ENCODE data around the gene LY86. TPM values are rescaled to one million over a fixed set of nuclear protein-coding genes. Genes with fewer than 3 reads are reported as not detected.

LY86 gene
- total and polyA plus RNA-seq, 2 donors (not counting 1 experiment from before 2014, with no cell fraction given): not detected

DNA sequence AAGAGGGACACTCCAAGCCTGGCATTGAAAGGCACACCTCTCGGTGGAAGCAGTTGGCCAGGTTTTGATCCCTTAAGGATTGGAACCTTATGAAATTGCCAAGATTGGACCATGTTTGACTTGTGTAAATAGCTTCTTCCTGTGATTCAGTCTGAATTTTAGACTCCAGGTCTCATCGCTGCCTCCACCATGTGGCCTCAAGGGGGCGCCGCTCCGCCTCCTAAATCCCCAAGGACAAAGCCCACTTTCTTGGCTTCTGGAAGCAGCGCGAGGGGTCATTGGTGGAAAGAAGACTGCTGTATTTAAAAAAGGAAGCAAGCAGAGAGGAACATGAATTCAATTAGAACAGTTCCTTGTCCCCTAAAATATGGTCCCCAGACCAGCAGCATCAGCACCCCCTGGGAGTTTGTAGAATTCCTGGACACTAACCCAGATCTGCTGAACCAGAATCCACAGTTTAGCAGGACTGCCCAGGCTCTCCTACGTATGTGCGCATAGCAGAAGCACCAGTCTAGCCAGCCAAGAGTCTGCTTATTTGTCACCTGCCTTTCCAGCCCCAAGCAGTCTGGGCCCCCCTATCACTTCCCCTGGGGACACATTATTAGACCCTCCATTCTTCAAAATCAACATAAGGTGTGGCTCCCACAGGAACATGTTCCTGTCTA lies 108.5 kb downstream of the LY86 start:
- TF ChIP-seq EZH2 (IDR thresholded peaks at IDR 0.05; ENCODE audit: low read length, missing control alignments): no peak
- TF ChIP-seq, protein P1, sequence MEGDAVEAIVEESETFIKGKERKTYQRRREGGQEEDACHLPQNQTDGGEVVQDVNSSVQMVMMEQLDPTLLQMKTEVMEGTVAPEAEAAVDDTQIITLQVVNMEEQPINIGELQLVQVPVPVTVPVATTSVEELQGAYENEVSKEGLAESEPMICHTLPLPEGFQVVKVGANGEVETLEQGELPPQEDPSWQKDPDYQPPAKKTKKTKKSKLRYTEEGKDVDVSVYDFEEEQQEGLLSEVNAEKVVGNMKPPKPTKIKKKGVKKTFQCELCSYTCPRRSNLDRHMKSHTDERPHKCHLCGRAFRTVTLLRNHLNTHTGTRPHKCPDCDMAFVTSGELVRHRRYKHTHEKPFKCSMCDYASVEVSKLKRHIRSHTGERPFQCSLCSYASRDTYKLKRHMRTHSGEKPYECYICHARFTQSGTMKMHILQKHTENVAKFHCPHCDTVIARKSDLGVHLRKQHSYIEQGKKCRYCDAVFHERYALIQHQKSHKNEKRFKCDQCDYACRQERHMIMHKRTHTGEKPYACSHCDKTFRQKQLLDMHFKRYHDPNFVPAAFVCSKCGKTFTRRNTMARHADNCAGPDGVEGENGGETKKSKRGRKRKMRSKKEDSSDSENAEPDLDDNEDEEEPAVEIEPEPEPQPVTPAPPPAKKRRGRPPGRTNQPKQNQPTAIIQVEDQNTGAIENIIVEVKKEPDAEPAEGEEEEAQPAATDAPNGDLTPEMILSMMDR (conservative IDR thresholded peaks at IDR 0.05 in 1 of 2, IDR thresholded peaks at IDR 0.05 in 1 of 2; ENCODE audit: low read depth in 1 of 2, low read length in 2 of 2): peak; percentile 66 to 83
- DNase-seq (ENCODE audit: low read depth in 2 of 2): peak; percentile 65 to 78
- H3K36me3 ChIP-seq (ENCODE audit: control insufficient read depth, insufficient read depth, low read length): no peaks in the 10 kb centered on the region
- H3K4me2 ChIP-seq (ENCODE audit: extremely low read depth, insufficient read depth, low read length): no peak overlapping the region
- no peaks in the 10 kb centered on the region for H4K20me1 ChIP-seq (ENCODE audit: control insufficient read depth, extremely low read depth, insufficient read depth, low read length)
- no peaks in the 10 kb centered on the region for H3K79me2 ChIP-seq (ENCODE audit: control insufficient read depth, insufficient read depth, low read length)
- peaks cover 18% of the 10 kb centered on the region for H3K4me1 ChIP-seq (ENCODE audit: control insufficient read depth, extremely low read depth, insufficient read depth, low read length)
- H3K27me3 ChIP-seq (ENCODE audit: control insufficient read depth, insufficient read depth, low read length): no peaks in the 10 kb centered on the region
- H3K27ac ChIP-seq (ENCODE audit: insufficient read depth, low read length): no peak overlapping the region
- H3K4me3 ChIP-seq (replicated peaks in 1 of 4; ENCODE audit: control extremely low read depth in 1 of 4, insufficient read depth in 1 of 4, low read depth in 3 of 4, low read length in 4 of 4): no peak overlapping the region
- no peaks in the 10 kb centered on the region for H3K9me3 ChIP-seq (ENCODE audit: control insufficient read depth, insufficient read depth, low read depth, low read length)
- no peak overlapping the region for H3K9ac ChIP-seq (ENCODE audit: insufficient read depth, low read length)
- no peak overlapping the region for H2AFZ ChIP-seq (ENCODE audit: low read length)

DNA sequence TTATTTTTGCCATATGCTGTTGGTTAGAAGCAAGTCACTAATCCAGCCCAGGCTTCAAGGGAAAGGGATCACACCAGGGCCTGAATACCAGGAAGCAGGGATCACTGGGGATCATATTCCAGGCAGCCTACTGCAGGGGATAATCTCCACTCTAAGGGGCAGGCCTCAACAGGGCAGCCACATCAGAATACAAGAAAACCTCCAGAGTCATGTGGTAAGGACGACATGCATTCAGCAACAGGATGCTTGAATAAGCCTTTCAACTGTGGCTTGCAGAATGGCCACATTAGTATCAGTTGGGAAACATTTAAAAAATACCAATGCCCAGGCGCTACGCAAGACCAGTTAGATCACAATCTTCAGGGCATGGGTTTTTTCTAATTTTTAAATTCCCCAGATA lies 109.1 kb downstream of the LY86 start:
- DNase-seq (ENCODE audit: low read depth in 2 of 2): peak in 1 of 2 donors; percentile 12
- H3K36me3 ChIP-seq (ENCODE audit: control insufficient read depth, insufficient read depth, low read length): no peaks in the 10 kb centered on the region
- no peak overlapping the region for H3K4me2 ChIP-seq (ENCODE audit: extremely low read depth, insufficient read depth, low read length)
- TF ChIP-seq EZH2 (IDR thresholded peaks at IDR 0.05; ENCODE audit: low read length, missing control alignments): no peak
- TF ChIP-seq, protein P1 (conservative IDR thresholded peaks at IDR 0.05 in 1 of 2, IDR thresholded peaks at IDR 0.05 in 1 of 2; ENCODE audit: low read depth in 1 of 2, low read length in 2 of 2): no peak
- no peak overlapping the region for H3K27ac ChIP-seq (ENCODE audit: insufficient read depth, low read length)
- H3K4me1 ChIP-seq (ENCODE audit: control insufficient read depth, extremely low read depth, insufficient read depth, low read length): peaks cover 18% of the 10 kb centered on the region
- no peaks in the 10 kb centered on the region for H3K79me2 ChIP-seq (ENCODE audit: control insufficient read depth, insufficient read depth, low read length)
- no peaks in the 10 kb centered on the region for H4K20me1 ChIP-seq (ENCODE audit: control insufficient read depth, extremely low read depth, insufficient read depth, low read length)
- no peaks in the 10 kb centered on the region for H3K27me3 ChIP-seq (ENCODE audit: control insufficient read depth, insufficient read depth, low read length)
- no peak overlapping the region for H3K4me3 ChIP-seq (replicated peaks in 1 of 4; ENCODE audit: control extremely low read depth in 1 of 4, insufficient read depth in 1 of 4, low read depth in 3 of 4, low read length in 4 of 4)
- no peak overlapping the region for H3K9ac ChIP-seq (ENCODE audit: insufficient read depth, low read length)
- H3K9me3 ChIP-seq (ENCODE audit: control insufficient read depth, insufficient read depth, low read depth, low read length): no peaks in the 10 kb centered on the region
- no peak overlapping the region for H2AFZ ChIP-seq (ENCODE audit: low read length)

DNA sequence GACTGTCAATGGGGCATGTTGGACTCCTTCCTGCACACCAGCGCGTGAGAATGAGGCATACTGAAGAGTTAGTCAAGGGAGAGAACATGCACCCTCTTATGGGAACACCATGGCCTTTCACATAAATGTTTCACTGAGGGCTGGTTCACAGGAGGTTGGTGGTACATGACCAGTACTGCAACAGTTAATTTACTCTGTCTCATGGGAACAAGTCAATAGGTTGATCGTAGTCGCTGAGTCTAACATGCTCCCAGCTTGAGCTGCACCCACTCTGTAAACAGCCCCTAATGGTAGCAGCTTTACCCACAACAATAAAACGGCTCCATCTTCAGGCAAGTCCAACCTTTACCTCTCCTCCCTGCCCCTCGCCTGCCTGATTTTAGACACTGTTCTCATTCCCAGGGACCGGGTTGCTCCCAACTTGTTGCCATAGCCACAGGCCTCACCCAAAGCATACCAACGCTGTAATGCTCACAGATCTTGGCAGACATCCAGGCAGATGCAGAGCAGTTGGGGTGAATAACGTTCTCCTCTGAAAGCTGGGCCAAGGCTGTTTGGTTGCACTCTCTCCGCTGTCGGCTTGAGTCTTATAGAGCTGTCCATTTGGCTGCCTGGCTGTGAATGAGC lies 111.3 kb downstream of the LY86 start:
- H3K27me3 ChIP-seq (ENCODE audit: control insufficient read depth, insufficient read depth, low read length): peaks cover under 1% of the 10 kb centered on the region
- peak overlapping the region; percentile 44 for H3K4me2 ChIP-seq (ENCODE audit: extremely low read depth, insufficient read depth, low read length)
- H3K79me2 ChIP-seq (ENCODE audit: control insufficient read depth, insufficient read depth, low read length): no peaks in the 10 kb centered on the region
- peak; percentile 93 to 98 for DNase-seq (ENCODE audit: low read depth in 2 of 2)
- H2AFZ ChIP-seq (ENCODE audit: low read length): peak overlapping the region; percentile 34
- H3K9ac ChIP-seq (ENCODE audit: insufficient read depth, low read length): no peak overlapping the region
- H3K9me3 ChIP-seq (ENCODE audit: control insufficient read depth, insufficient read depth, low read depth, low read length): no peaks in the 10 kb centered on the region
- H3K4me1 ChIP-seq (ENCODE audit: control insufficient read depth, extremely low read depth, insufficient read depth, low read length): peaks cover 18% of the 10 kb centered on the region
- H3K36me3 ChIP-seq (ENCODE audit: control insufficient read depth, insufficient read depth, low read length): no peaks in the 10 kb centered on the region
- TF ChIP-seq, protein P1 (conservative IDR thresholded peaks at IDR 0.05 in 1 of 2, IDR thresholded peaks at IDR 0.05 in 1 of 2; ENCODE audit: low read depth in 1 of 2, low read length in 2 of 2): peak in 1 of 2 donors; percentile 3
- TF ChIP-seq EZH2 (IDR thresholded peaks at IDR 0.05; ENCODE audit: low read length, missing control alignments): no peak
- peak overlapping the region in 1 of 4 experiments; percentile 8 for H3K4me3 ChIP-seq (replicated peaks in 1 of 4; ENCODE audit: control extremely low read depth in 1 of 4, insufficient read depth in 1 of 4, low read depth in 3 of 4, low read length in 4 of 4)
- peak overlapping the region; percentile 87 for H3K27ac ChIP-seq (ENCODE audit: insufficient read depth, low read length)
- H4K20me1 ChIP-seq (ENCODE audit: control insufficient read depth, extremely low read depth, insufficient read depth, low read length): no peaks in the 10 kb centered on the region
